ENCODE data around the gene SPECC1L.

SPECC1L gene

GRCh38 chr22:24416095-24416494 is 145.5 kb downstream of the SPECC1L start:
- ChIA-PET POLR2A (ENCODE audit: low non-redundant PET) (no interaction called here), CTCF (interaction anchor here (0.8 kb wide), 1 partner anchor 106 kb away, joined by 3 read pairs; no protein-coding TSS in a partner anchor)
- peak overlapping the region; percentile 21 for H3K27ac ChIP-seq
- no peak for TF ChIP-seq CTCF (conservative IDR thresholded peaks at IDR 0.05; ENCODE audit: low read depth)
- no peak for DNase-seq (ENCODE audit: low spot score)

- POLR2A ChIA-PET (ENCODE audit: low non-redundant PET): no interaction called here
- no peak for DNase-seq (ENCODE audit: low spot score)
- CTCF ChIA-PET: interaction anchor here (0.8 kb wide), 1 partner anchor 106 kb away, joined by 3 read pairs; no protein-coding TSS in a partner anchor
- no peak for TF ChIP-seq CTCF (conservative IDR thresholded peaks at IDR 0.05; ENCODE audit: low read depth)
- peak overlapping the region; percentile 21; the same call in 1 of the 2 replicates for H3K27ac ChIP-seq
These were observed 146.0 kb downstream of the SPECC1L start for GRCh38 chr22:24416611-24417010.

GRCh38 chr22:24417200-24417599 is 146.6 kb downstream of the SPECC1L start:
- no peak for TF ChIP-seq CTCF (conservative IDR thresholded peaks at IDR 0.05; ENCODE audit: low read depth)
- POLR2A ChIA-PET (ENCODE audit: low non-redundant PET): no interaction called here
- peak overlapping the region; percentile 44 for H3K27ac ChIP-seq
- CTCF ChIA-PET: no interaction called here
- DNase-seq (ENCODE audit: low spot score): no peak

- CTCF ChIA-PET: interaction anchor here (0.7 to 0.9 kb wide), 2 partner anchors 110 to 114 kb away, joined by 3 to 5 read pairs; no protein-coding TSS in a partner anchor
- no peak for DNase-seq (ENCODE audit: low spot score)
- H3K27ac ChIP-seq: peak overlapping the region; percentile 44
- POLR2A ChIA-PET (ENCODE audit: low non-redundant PET): interaction anchor here (0.5 kb wide), 1 partner anchor 58 kb away, joined by 5 read pairs; no protein-coding TSS in a partner anchor
- TF ChIP-seq CTCF (conservative IDR thresholded peaks at IDR 0.05; ENCODE audit: low read depth): no peak
These were observed 147.4 kb downstream of the SPECC1L start for GRCh38 chr22:24417901-24418641.

GRCh38 chr22:24418786-24419474 is 148.3 kb downstream of the SPECC1L start:
- no peak for TF ChIP-seq CTCF (conservative IDR thresholded peaks at IDR 0.05; ENCODE audit: low read depth)
- POLR2A ChIA-PET (ENCODE audit: low non-redundant PET): interaction anchor here (0.5 kb wide), 1 partner anchor 57 kb away, joined by 5 read pairs; no protein-coding TSS in a partner anchor
- peak overlapping the region; percentile 44 for H3K27ac ChIP-seq
- no peak for DNase-seq (ENCODE audit: low spot score)
- CTCF ChIA-PET: interaction anchor here (0.7 to 0.9 kb wide), 2 partner anchors 109 to 113 kb away, joined by 3 to 5 read pairs; no protein-coding TSS in a partner anchor

- CTCF ChIA-PET: no interaction called here
These were observed 148.8 kb downstream of the SPECC1L start for GRCh38 chr22:24419475-24419850.

More at GRCh38 chr22:24419475-24419850, 148.8 kb downstream of the SPECC1L start:
- H3K27ac ChIP-seq: peak overlapping the region; percentile 44
- TF ChIP-seq CTCF (conservative IDR thresholded peaks at IDR 0.05; ENCODE audit: low read depth): no peak
- POLR2A ChIA-PET (ENCODE audit: low non-redundant PET): no interaction called here
- no peak for DNase-seq (ENCODE audit: low spot score)

All from RWPE1 (cell line).